Measurements from ENCODE around the gene CALY.
A peak's percentile ranks its signal among the peaks of the same experiment; 100 is the strongest.

Gene CALY

GRCh38 chr10:133350283-133350949 is 13.7 kb upstream of the CALY start:
- no peak overlapping the region for H3K9ac ChIP-seq (ENCODE audit: low read length)
- WGBS, result 86% methylated on average over 12 of the region's 12 CpGs

GRCh38 chr10:133349577-133350011 is 12.9 kb upstream of the CALY start:
- no peak overlapping the region for H3K4ac ChIP-seq (ENCODE audit: low read depth in 1 of 2, low read length in 2 of 2)
- H3K23ac ChIP-seq (ENCODE audit: low read length in 2 of 2), result no peak overlapping the region
- H2AK5ac ChIP-seq (ENCODE audit: low read length, severe bottlenecking), result no peak overlapping the region
- H3K4me2 ChIP-seq (ENCODE audit: low read length, poor library complexity, severe bottlenecking), result no peak overlapping the region
- no peak overlapping the region for H3K27ac ChIP-seq (ENCODE audit: low read length, poor library complexity, severe bottlenecking)
- peaks cover 8 to 70% of the 10 kb centered on the region in 2 experiments for H3K27me3 ChIP-seq (ENCODE audit: control insufficient read depth in 1 of 2, insufficient read depth in 1 of 2, low read length in 2 of 2)
- H3K36me3 ChIP-seq (ENCODE audit: control insufficient read depth in 1 of 2, insufficient read depth in 2 of 2, low read depth in 1 of 2, low read length in 2 of 2), result peaks cover 0 to 7% of the 10 kb centered on the region in 2 experiments
- peaks cover 13% of the 10 kb centered on the region for H3K4me1 ChIP-seq (ENCODE audit: control insufficient read depth, insufficient read depth, low read depth, low read length)
- no peak for DNase-seq
- no peak overlapping the region for H2BK5ac ChIP-seq (ENCODE audit: low read depth, low read length, poor library complexity, severe bottlenecking)
- 90% methylated on average over 7 of the region's 9 CpGs for WGBS
- peak overlapping the region in 1 of 2 experiments; percentile 71 for H3K14ac ChIP-seq (ENCODE audit: low read length in 2 of 2)
- no peak overlapping the region for H2AFZ ChIP-seq (ENCODE audit: low read depth, low read length)
- no peak overlapping the region for H2BK15ac ChIP-seq (ENCODE audit: low read depth, poor library complexity, severe bottlenecking)
- no peak overlapping the region for H2BK120ac ChIP-seq (ENCODE audit: low read depth, low read length)
- no peak overlapping the region for H3K4me3 ChIP-seq (ENCODE audit: insufficient read depth in 1 of 2, low read depth in 1 of 2, low read length in 2 of 2)
- H3K18ac ChIP-seq (ENCODE audit: low read depth in 1 of 2, low read length in 2 of 2), result no peak overlapping the region
- H3K9me3 ChIP-seq (ENCODE audit: control insufficient read depth, low read length), result no peaks in the 10 kb centered on the region
- no peak overlapping the region for H2BK12ac ChIP-seq (ENCODE audit: low read length in 2 of 2)
- H4K8ac ChIP-seq (ENCODE audit: low read length), result no peak overlapping the region
- H3K9ac ChIP-seq (ENCODE audit: low read length), result no peak overlapping the region
- H3K79me1 ChIP-seq (replicated peaks; ENCODE audit: low read length, poor library complexity, severe bottlenecking), result no peaks in the 10 kb centered on the region
- peak overlapping the region; percentile 34 for H4K91ac ChIP-seq (ENCODE audit: low read length)

More at GRCh38 chr10:133350283-133350949, 13.7 kb upstream of the CALY start:
- Histone ChIP-seq H3K4me2 (ENCODE audit: low read length, poor library complexity, severe bottlenecking) (no peak overlapping the region), H4K91ac (ENCODE audit: low read length) (no peak overlapping the region), H3K36me3 (ENCODE audit: control insufficient read depth in 1 of 2, insufficient read depth in 2 of 2, low read depth in 1 of 2, low read length in 2 of 2) (peaks cover 0 to 15% of the 10 kb centered on the region in 2 experiments), H3K79me1 (replicated peaks; ENCODE audit: low read length, poor library complexity, severe bottlenecking) (peaks cover 4% of the 10 kb centered on the region), H3K4ac (ENCODE audit: low read depth in 1 of 2, low read length in 2 of 2) (no peak overlapping the region), H3K9me3 (ENCODE audit: control insufficient read depth, low read length) (no peaks in the 10 kb centered on the region), H3K27ac (ENCODE audit: low read length, poor library complexity, severe bottlenecking) (no peak overlapping the region), H2BK15ac (ENCODE audit: low read depth, poor library complexity, severe bottlenecking) (no peak overlapping the region), H3K23ac (ENCODE audit: low read length in 2 of 2) (no peak overlapping the region), H3K14ac (ENCODE audit: low read length in 2 of 2) (no peak overlapping the region), H2AK5ac (ENCODE audit: low read length, severe bottlenecking) (no peak overlapping the region), H4K8ac (ENCODE audit: low read length) (no peak overlapping the region), H2BK12ac (ENCODE audit: low read length in 2 of 2) (no peak overlapping the region), H3K27me3 (ENCODE audit: control insufficient read depth in 1 of 2, insufficient read depth in 1 of 2, low read length in 2 of 2) (peaks cover 8 to 62% of the 10 kb centered on the region in 2 experiments), H3K4me1 (ENCODE audit: control insufficient read depth, insufficient read depth, low read depth, low read length) (peaks cover 13% of the 10 kb centered on the region), H2BK5ac (ENCODE audit: low read depth, low read length, poor library complexity, severe bottlenecking) (no peak overlapping the region), H2BK120ac (ENCODE audit: low read depth, low read length) (no peak overlapping the region), H3K18ac (ENCODE audit: low read depth in 1 of 2, low read length in 2 of 2) (no peak overlapping the region), H2AFZ (ENCODE audit: low read depth, low read length) (no peak overlapping the region), H3K4me3 (ENCODE audit: insufficient read depth in 1 of 2, low read depth in 1 of 2, low read length in 2 of 2) (no peak overlapping the region)
- no peak for DNase-seq

GRCh38 chr10:133349160-133349568 is 12.5 kb upstream of the CALY start:
- H3K9ac ChIP-seq (ENCODE audit: low read length), result no peak overlapping the region
- H3K4me2 ChIP-seq (ENCODE audit: low read length, poor library complexity, severe bottlenecking), result no peak overlapping the region
- no peak overlapping the region for H2BK12ac ChIP-seq (ENCODE audit: low read length in 2 of 2)
- H2BK5ac ChIP-seq (ENCODE audit: low read depth, low read length, poor library complexity, severe bottlenecking), result no peak overlapping the region
- H3K27me3 ChIP-seq (ENCODE audit: control insufficient read depth in 1 of 2, insufficient read depth in 1 of 2, low read length in 2 of 2), result peaks cover 8 to 74% of the 10 kb centered on the region in 2 experiments
- H2AFZ ChIP-seq (ENCODE audit: low read depth, low read length), result peak overlapping the region; percentile 57
- H3K4ac ChIP-seq (ENCODE audit: low read depth in 1 of 2, low read length in 2 of 2), result no peak overlapping the region
- H3K4me1 ChIP-seq (ENCODE audit: control insufficient read depth, insufficient read depth, low read depth, low read length), result peaks cover 13% of the 10 kb centered on the region
- H3K27ac ChIP-seq (ENCODE audit: low read length, poor library complexity, severe bottlenecking), result no peak overlapping the region
- WGBS, result 95% methylated on average over 8 of the region's 8 CpGs
- no peak overlapping the region for H3K23ac ChIP-seq (ENCODE audit: low read length in 2 of 2)
- no peak overlapping the region for H2BK120ac ChIP-seq (ENCODE audit: low read depth, low read length)
- H3K14ac ChIP-seq (ENCODE audit: low read length in 2 of 2), result peak overlapping the region in 1 of 2 experiments; percentile 71
- no peaks in the 10 kb centered on the region for H3K9me3 ChIP-seq (ENCODE audit: control insufficient read depth, low read length)
- no peak overlapping the region for H2BK15ac ChIP-seq (ENCODE audit: low read depth, poor library complexity, severe bottlenecking)
- peak overlapping the region; percentile 34 for H4K91ac ChIP-seq (ENCODE audit: low read length)
- H3K36me3 ChIP-seq (ENCODE audit: control insufficient read depth in 1 of 2, insufficient read depth in 2 of 2, low read depth in 1 of 2, low read length in 2 of 2), result peaks cover 0 to 3% of the 10 kb centered on the region in 2 experiments
- H3K79me1 ChIP-seq (replicated peaks; ENCODE audit: low read length, poor library complexity, severe bottlenecking), result no peaks in the 10 kb centered on the region
- H3K4me3 ChIP-seq (ENCODE audit: insufficient read depth in 1 of 2, low read depth in 1 of 2, low read length in 2 of 2), result peak overlapping the region in 1 of 2 experiments; percentile 26
- DNase-seq, result no peak
- H3K18ac ChIP-seq (ENCODE audit: low read depth in 1 of 2, low read length in 2 of 2), result peak overlapping the region in 1 of 2 experiments; percentile 11
- H2AK5ac ChIP-seq (ENCODE audit: low read length, severe bottlenecking), result no peak overlapping the region
- no peak overlapping the region for H4K8ac ChIP-seq (ENCODE audit: low read length)

- H3K18ac ChIP-seq (ENCODE audit: low read depth in 1 of 2, low read length in 2 of 2), result no peak overlapping the region
- no peak overlapping the region for H2AFZ ChIP-seq (ENCODE audit: low read depth, low read length)
- no peak overlapping the region for H4K8ac ChIP-seq (ENCODE audit: low read length)
- H3K27me3 ChIP-seq (ENCODE audit: control insufficient read depth in 1 of 2, insufficient read depth in 1 of 2, low read length in 2 of 2), result peaks cover 8 to 77% of the 10 kb centered on the region in 2 experiments
- H2BK120ac ChIP-seq (ENCODE audit: low read depth, low read length), result no peak overlapping the region
- H2BK12ac ChIP-seq (ENCODE audit: low read length in 2 of 2), result no peak overlapping the region
- no peak overlapping the region for H3K27ac ChIP-seq (ENCODE audit: low read length, poor library complexity, severe bottlenecking)
- H3K9me3 ChIP-seq (ENCODE audit: control insufficient read depth, low read length), result no peaks in the 10 kb centered on the region
- no peak overlapping the region for H3K14ac ChIP-seq (ENCODE audit: low read length in 2 of 2)
- DNase-seq, result no peak
- H2AK5ac ChIP-seq (ENCODE audit: low read length, severe bottlenecking), result no peak overlapping the region
- no peak overlapping the region for H3K4ac ChIP-seq (ENCODE audit: low read depth in 1 of 2, low read length in 2 of 2)
- peaks cover 17% of the 10 kb centered on the region for H3K4me1 ChIP-seq (ENCODE audit: control insufficient read depth, insufficient read depth, low read depth, low read length)
- H3K9ac ChIP-seq (ENCODE audit: low read length), result no peak overlapping the region
- no peak overlapping the region for H3K23ac ChIP-seq (ENCODE audit: low read length in 2 of 2)
- H3K4me2 ChIP-seq (ENCODE audit: low read length, poor library complexity, severe bottlenecking), result no peak overlapping the region
- WGBS, result 81% methylated on average over 15 of the region's 16 CpGs
- H3K4me3 ChIP-seq (ENCODE audit: insufficient read depth in 1 of 2, low read depth in 1 of 2, low read length in 2 of 2), result no peak overlapping the region
- H4K91ac ChIP-seq (ENCODE audit: low read length), result no peak overlapping the region
- no peak overlapping the region for H2BK15ac ChIP-seq (ENCODE audit: low read depth, poor library complexity, severe bottlenecking)
- H3K36me3 ChIP-seq (ENCODE audit: control insufficient read depth in 1 of 2, insufficient read depth in 2 of 2, low read depth in 1 of 2, low read length in 2 of 2), result no peaks in the 10 kb centered on the region
- no peak overlapping the region for H2BK5ac ChIP-seq (ENCODE audit: low read depth, low read length, poor library complexity, severe bottlenecking)
- no peaks in the 10 kb centered on the region for H3K79me1 ChIP-seq (replicated peaks; ENCODE audit: low read length, poor library complexity, severe bottlenecking)
Measured at GRCh38 chr10:133347710-133348517, 11.2 kb upstream of the CALY start.
